ENCODE results near the gene FGFR2.

FGFR2 gene

DNA sequence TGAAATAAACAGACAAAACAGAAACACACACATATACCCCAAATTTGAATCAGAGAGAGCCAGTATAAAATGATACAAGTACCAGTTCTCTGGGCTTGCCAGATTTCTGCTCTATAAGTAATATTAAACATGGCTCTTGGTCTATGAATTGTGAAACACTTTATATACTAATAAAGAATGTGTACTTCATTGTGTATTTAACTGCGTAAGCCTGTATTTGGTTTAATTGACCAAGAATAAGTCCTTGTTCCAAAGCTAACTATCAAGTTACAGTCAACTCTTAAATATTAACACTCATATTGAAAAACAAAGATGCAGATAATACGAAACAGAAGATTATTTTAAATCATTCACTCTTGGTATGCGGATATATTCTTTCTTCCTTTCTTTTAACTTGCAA lies 8.7 kb downstream of the FGFR2 start:
- Histone ChIP-seq H3K4me1 (ENCODE audit: low read length) (no peaks in the 10 kb centered on the region), H3K4me3 (ENCODE audit: low read length) (no peak overlapping the region), H3K9ac (ENCODE audit: low read length) (no peak overlapping the region), H4K20me1 (ENCODE audit: insufficient read depth, low read length) (no peaks in the 10 kb centered on the region), H3K27me3 (ENCODE audit: low read depth, low read length) (no peaks in the 10 kb centered on the region), H3K79me2 (ENCODE audit: low read length) (no peaks in the 10 kb centered on the region), H3K27ac (ENCODE audit: low read length) (no peak overlapping the region), H2AFZ (ENCODE audit: low read depth, low read length) (no peak overlapping the region), H3K4me2 (ENCODE audit: low read length) (no peak overlapping the region), H3K36me3 (replicated peaks; ENCODE audit: low read depth, low read length) (no peaks in the 10 kb centered on the region), H3K9me3 (ENCODE audit: insufficient read depth, low read length) (no peaks in the 10 kb centered on the region)
- TF ChIP-seq EZH2phosphoT487 (IDR thresholded peaks at IDR 0.05; ENCODE audit: low read depth): no peak
- TF ChIP-seq, protein P1, sequence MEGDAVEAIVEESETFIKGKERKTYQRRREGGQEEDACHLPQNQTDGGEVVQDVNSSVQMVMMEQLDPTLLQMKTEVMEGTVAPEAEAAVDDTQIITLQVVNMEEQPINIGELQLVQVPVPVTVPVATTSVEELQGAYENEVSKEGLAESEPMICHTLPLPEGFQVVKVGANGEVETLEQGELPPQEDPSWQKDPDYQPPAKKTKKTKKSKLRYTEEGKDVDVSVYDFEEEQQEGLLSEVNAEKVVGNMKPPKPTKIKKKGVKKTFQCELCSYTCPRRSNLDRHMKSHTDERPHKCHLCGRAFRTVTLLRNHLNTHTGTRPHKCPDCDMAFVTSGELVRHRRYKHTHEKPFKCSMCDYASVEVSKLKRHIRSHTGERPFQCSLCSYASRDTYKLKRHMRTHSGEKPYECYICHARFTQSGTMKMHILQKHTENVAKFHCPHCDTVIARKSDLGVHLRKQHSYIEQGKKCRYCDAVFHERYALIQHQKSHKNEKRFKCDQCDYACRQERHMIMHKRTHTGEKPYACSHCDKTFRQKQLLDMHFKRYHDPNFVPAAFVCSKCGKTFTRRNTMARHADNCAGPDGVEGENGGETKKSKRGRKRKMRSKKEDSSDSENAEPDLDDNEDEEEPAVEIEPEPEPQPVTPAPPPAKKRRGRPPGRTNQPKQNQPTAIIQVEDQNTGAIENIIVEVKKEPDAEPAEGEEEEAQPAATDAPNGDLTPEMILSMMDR (IDR thresholded peaks at IDR 0.05; ENCODE audit: low read depth, low read length): no peak

DNA sequence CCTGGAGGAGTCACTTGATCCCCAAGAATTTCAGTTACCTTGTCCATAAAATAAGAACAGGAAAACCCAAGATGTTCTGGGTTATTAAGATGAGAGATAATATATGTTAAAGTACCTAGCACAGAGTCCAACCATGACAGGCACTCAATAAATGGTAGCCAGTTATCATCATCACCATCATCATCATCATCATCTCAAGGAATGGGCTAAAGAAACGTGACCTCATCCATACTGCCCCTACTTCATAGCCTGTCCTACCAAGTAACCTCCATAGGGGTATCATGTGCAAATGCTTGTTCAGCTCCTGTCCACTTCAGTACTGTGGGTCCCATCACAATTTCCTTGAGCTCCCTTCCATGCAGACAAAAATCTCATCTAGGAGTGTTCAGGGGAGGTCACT lies 14.4 kb downstream of the FGFR2 start:
- no peaks in the 10 kb centered on the region for H3K9me3 ChIP-seq (ENCODE audit: insufficient read depth, low read length)
- H3K4me3 ChIP-seq (ENCODE audit: low read length): no peak overlapping the region
- H4K20me1 ChIP-seq (ENCODE audit: insufficient read depth, low read length): no peaks in the 10 kb centered on the region
- no peak overlapping the region for H3K27ac ChIP-seq (ENCODE audit: low read length)
- no peaks in the 10 kb centered on the region for H3K36me3 ChIP-seq (replicated peaks; ENCODE audit: low read depth, low read length)
- no peaks in the 10 kb centered on the region for H3K27me3 ChIP-seq (ENCODE audit: low read depth, low read length)
- no peak overlapping the region for H2AFZ ChIP-seq (ENCODE audit: low read depth, low read length)
- H3K4me1 ChIP-seq (ENCODE audit: low read length): no peaks in the 10 kb centered on the region
- H3K79me2 ChIP-seq (ENCODE audit: low read length): no peaks in the 10 kb centered on the region
- TF ChIP-seq, protein P1 (IDR thresholded peaks at IDR 0.05; ENCODE audit: low read depth, low read length): no peak
- TF ChIP-seq EZH2phosphoT487 (IDR thresholded peaks at IDR 0.05; ENCODE audit: low read depth): no peak
- no peak overlapping the region for H3K4me2 ChIP-seq (ENCODE audit: low read length)
- H3K9ac ChIP-seq (ENCODE audit: low read length): no peak overlapping the region

DNA sequence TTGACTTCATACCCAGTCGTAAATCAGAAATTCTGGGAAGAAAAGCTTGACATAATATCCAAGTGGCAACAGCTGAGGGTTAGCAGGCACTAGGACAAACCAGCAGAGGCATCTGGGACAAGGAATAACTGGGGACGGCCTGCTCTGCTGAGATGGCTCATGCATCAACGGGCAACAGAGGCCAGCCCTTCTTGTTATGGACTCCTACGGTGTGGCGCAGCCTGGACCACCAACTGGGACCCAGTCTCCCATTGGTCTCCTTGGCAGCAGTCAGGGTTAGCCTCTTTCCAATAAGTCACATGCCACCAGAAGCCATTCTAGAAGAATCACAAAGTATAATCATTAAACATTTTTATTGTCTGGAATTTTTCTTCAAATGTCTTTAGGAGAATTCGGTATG lies 15.0 kb downstream of the FGFR2 start:
- Histone ChIP-seq H3K4me1 (ENCODE audit: low read length) (no peaks in the 10 kb centered on the region), H3K27ac (ENCODE audit: low read length) (no peak overlapping the region), H3K4me3 (ENCODE audit: low read length) (no peak overlapping the region), H3K27me3 (ENCODE audit: low read depth, low read length) (no peaks in the 10 kb centered on the region), H3K36me3 (replicated peaks; ENCODE audit: low read depth, low read length) (no peaks in the 10 kb centered on the region), H2AFZ (ENCODE audit: low read depth, low read length) (no peak overlapping the region), H3K4me2 (ENCODE audit: low read length) (no peak overlapping the region), H3K79me2 (ENCODE audit: low read length) (no peaks in the 10 kb centered on the region), H3K9ac (ENCODE audit: low read length) (no peak overlapping the region), H3K9me3 (ENCODE audit: insufficient read depth, low read length) (no peaks in the 10 kb centered on the region), H4K20me1 (ENCODE audit: insufficient read depth, low read length) (no peaks in the 10 kb centered on the region)
- TF ChIP-seq EZH2phosphoT487 (IDR thresholded peaks at IDR 0.05; ENCODE audit: low read depth): no peak
- TF ChIP-seq, protein P1 (IDR thresholded peaks at IDR 0.05; ENCODE audit: low read depth, low read length): no peak

DNA sequence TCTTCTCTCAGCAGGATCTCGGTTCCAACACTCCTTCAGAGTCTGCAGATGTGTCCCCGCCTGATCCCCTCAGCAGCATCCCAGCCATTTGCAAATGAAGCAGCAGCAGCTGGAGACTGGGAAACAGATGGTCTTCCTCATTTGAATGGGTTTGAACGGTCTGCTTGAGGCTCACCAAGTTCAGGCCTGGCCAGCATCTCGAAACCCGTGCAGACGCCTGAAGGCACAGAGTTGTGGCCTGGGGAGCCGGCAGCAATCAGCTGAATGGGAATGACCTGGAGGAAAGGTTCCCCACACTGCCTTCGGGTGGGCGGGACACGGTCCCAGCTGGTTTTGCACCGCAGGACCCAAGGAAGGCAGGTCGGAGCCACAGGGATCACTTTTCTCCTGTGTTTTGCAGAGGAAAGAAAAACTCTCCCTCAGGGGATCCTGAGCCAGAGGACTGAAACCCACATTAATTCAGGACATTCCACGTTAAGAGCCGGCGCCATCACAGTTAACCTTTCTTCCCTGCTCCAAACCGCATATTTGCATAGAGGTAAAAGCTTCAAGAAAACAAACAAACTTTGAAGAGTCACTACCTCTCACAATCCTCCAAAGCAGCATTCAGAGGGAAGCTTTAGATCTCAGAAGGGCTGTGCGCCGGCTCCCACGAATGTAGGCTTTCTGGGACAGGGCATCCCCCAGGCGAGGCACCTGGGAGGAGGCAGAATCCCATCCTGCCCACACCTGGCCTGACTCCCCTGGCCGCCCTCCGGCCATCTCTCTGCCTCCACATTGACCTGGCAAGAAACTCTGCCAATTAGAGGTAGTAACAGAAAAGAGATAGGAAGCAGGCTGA lies 17.7 kb downstream of the FGFR2 start:
- H2AFZ ChIP-seq (ENCODE audit: low read depth, low read length): no peak overlapping the region
- H3K36me3 ChIP-seq (replicated peaks; ENCODE audit: low read depth, low read length): no peaks in the 10 kb centered on the region
- no peaks in the 10 kb centered on the region for H4K20me1 ChIP-seq (ENCODE audit: insufficient read depth, low read length)
- H3K79me2 ChIP-seq (ENCODE audit: low read length): no peaks in the 10 kb centered on the region
- no peaks in the 10 kb centered on the region for H3K9me3 ChIP-seq (ENCODE audit: insufficient read depth, low read length)
- no peaks in the 10 kb centered on the region for H3K4me1 ChIP-seq (ENCODE audit: low read length)
- no peak overlapping the region for H3K4me3 ChIP-seq (ENCODE audit: low read length)
- H3K27ac ChIP-seq (ENCODE audit: low read length): no peak overlapping the region
- no peak overlapping the region for H3K9ac ChIP-seq (ENCODE audit: low read length)
- no peaks in the 10 kb centered on the region for H3K27me3 ChIP-seq (ENCODE audit: low read depth, low read length)
- TF ChIP-seq, protein P1 (IDR thresholded peaks at IDR 0.05; ENCODE audit: low read depth, low read length): no peak
- TF ChIP-seq EZH2phosphoT487 (IDR thresholded peaks at IDR 0.05; ENCODE audit: low read depth): no peak
- H3K4me2 ChIP-seq (ENCODE audit: low read length): no peak overlapping the region

Measured in OCI-LY3 (cell line).